Measurements from ENCODE around the gene MRTFB.

GRCh38 chr16:14095883-14096551 is 24.9 kb downstream of the MRTFB start:
- TF ChIP-seq PATZ1 (CRISPR knock-in tag; IDR thresholded peaks at IDR 0.05; ENCODE audit: borderline replicate concordance) (no peak), TOX (CRISPR knock-in tag; IDR thresholded peaks at IDR 0.05; ENCODE audit: borderline replicate concordance) (no peak), CSRNP3 (CRISPR knock-in tag; IDR thresholded peaks at IDR 0.05) (no peak), ZC3H10 (CRISPR knock-in tag; IDR thresholded peaks at IDR 0.05) (no peak), GLIS3 (CRISPR knock-in tag; IDR thresholded peaks at IDR 0.05) (no peak), ISL1 (CRISPR knock-in tag; IDR thresholded peaks at IDR 0.05) (no peak), ESRRG (CRISPR knock-in tag; IDR thresholded peaks at IDR 0.05) (no peak), ARNTL (CRISPR knock-in tag; IDR thresholded peaks at IDR 0.05; ENCODE audit: borderline replicate concordance, low read depth) (no peak), ZNF8 (CRISPR knock-in tag; IDR thresholded peaks at IDR 0.05) (no peak), ZFP3 (CRISPR knock-in tag; IDR thresholded peaks at IDR 0.05) (no peak), POU6F1 (CRISPR knock-in tag; IDR thresholded peaks at IDR 0.05; ENCODE audit: borderline replicate concordance, low read depth) (no peak)
